NCI-H1436 (cell line): ENCODE data around the gene CADM2.

Source experiments
- DNase-seq: peaks from one replicate; lab custom pipeline; 2025; lab: John Stamatoyannopoulos, UW

Gene CADM2

DNA sequence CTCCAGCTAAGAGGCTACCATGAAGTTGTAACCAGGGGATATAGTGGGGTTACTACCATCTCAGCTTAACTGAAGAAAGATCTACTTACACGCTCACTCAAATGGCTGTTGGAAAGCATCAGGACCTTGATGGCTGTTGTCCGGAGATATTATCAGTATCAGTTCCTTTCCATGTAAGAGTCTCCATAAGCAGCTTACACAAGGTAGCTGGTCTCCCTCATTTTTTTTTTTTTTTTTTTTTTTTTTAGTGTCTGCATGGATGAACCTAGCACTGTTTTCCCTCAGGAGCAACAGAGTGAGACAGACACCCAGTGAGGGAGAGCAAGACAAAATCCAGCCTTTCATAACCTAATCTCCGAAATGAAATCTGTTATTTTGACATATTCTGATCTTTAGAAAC is 230.9 kb downstream of the CADM2 start:
- DNase-seq = no peak

DNA sequence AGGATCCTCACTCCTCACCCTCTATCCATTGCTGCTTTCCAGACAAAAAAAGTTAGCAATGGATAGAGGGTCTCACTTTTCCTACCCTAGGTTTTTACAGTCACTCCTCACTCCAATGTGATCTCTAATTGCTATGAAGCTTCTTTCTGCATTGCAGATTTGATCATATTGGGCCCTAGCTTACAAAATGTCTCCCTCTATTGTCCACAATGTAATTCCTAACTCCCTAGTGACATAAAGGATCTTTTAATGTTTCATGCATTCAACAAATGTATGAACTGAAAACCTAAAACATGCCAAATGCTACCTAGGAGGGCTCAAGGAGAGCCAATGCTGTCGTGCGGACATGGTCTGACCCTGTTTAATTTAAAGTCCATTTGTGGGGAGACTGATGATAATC is 234.8 kb downstream of the CADM2 start:
- no peak for DNase-seq

DNA sequence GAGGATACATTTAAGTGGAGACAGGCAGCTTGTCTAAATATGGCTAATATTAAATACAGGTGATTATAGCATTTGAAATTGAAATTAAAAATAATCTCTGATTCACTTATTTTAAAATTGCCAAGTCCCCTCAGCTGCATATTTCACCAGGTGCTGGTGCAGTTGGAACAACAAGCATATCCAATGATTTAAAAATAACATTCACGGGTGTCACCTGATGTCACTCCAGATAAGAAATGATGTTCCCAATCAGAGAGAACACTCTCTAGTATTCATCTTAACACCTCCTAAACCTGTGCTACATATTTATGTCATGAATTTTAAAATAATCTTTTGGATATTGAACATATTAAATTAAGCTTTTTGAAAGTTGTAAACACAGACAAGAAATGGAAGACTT is 249.9 kb downstream of the CADM2 start:
- no peak for DNase-seq

DNA sequence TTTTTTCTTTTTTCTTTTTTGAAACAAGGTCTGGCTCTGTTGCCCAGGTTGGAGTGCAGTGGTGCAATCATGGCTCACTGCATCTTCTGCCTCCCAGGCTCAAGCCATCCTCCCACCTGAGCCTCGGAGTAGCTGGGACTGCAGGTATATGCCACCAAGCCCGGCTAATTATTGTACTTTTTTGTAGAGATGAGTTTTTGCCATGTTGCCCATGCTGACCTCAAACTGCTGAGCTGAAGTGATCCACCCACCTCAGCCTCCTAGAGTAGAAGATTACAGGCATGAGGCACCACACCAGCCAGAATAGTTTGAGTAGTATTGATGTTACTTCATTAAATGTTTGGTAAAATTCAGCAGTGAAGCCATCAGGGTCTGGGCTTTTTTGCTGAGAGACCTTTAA is 251.8 kb downstream of the CADM2 start:
- no peak for DNase-seq

DNA sequence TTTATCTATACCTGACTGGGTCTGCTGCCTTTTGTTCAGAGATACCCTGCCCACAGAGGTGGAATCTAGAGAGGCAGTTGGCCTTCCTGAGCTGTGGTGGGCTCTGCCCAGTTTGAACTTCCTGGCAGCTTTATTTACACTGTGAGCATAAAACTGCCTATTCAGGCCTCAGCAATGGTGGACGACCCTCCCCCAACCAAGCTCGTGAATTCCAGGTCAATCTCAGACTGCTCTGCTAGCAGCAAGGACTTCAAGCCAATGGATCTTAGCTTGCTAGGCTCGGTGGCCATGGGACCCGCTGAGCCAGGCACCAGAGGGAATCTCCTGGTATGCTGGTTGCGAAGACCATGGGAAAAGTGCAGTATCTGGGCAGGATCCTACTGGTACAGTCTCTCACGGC is 270.2 kb downstream of the CADM2 start:
- DNase-seq = no peak

DNA sequence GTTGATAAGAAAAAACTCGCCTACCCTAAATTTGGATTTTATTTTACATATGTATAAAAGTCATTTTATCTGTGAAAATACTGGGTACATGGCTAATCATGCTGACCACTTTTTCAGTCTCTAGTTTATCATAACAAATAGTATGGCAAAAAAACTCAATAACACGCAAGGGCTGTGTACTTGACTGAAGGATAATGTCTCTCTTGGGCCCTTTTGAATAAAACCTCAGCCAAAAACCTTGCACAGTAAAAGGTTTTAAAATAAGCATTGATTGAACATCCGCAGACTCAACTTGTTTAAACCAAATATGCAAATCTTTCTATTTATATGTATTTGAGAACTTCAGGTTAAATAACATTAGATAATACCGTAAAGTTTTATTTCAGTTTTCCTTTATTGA is 285.3 kb downstream of the CADM2 start:
- no peak for DNase-seq

DNA sequence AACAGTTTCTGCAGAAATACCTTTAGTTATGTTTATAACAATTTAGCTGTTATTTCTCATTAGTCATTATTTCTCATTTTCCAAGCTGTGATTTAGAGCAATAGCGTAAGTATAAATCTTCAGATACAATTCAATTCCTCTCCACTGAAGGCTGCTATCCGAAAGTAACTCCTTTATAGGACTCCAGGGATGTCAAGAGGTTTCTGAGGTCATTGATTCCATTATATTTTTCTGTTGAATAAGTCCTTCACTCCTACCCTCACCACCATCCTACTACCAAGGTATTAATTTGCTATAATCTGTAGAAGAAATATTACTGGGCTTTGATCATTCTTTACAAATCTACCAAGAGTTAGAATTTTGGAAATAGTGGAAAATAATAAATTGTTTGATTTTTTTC is 285.7 kb downstream of the CADM2 start:
- no peak for DNase-seq

DNA sequence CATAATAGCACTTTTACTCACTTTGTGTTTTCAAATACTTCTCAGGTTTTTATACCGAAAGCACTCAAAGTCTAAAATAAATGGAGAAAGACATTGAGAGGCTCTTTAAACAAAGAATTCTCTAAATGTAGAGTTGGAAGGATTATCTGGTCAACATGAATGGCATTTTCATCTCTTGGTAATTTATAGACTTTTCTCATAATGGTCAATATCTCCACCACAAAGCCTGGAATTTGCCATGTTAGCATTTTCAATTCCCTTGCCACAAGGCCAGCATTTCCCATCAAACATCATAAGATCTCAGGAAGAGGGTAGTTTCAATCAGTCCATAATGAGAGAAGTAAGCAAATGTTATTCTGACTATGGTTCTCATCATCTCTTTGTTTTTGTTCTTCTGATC is 293.0 kb downstream of the CADM2 start:
- no peak for DNase-seq

DNA sequence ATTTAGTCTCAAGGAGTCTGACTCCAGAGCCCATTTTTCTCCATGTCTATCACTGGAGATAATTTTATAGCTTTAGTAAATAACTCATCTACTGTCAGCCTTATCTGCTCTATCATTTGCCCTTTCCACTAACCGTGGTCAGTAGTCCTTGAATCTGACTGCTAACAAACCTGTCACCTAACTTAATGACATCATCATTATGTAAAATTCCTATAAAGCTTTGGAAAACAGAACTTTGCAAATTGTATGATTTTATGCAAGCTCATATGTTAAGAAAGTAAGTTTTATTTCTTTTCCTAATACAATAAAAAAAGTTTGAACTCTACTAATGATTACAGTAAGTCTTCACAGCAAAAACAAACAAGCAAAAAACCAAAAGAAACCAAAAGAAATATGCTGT is 293.9 kb downstream of the CADM2 start:
- no peak for DNase-seq

DNA sequence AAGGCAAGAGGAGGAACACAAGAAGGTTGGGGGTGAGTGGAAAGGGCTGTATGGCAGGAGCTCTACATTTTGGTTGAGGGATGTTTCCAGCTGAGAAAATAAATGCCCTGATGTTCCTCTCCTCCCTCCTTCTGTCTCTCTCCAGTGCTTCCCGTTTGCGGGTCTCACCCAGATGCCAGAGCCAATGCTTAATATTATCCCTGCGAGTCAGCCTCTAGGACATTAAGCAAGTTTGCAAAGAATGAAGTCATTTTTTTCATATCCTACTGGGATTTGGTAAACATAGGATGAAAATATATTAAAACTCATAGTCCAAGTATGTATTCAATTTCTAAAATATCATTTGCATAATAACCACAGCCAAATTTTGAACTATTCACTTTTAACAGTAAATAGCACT is 295.9 kb downstream of the CADM2 start:
- DNase-seq = no peak

DNA sequence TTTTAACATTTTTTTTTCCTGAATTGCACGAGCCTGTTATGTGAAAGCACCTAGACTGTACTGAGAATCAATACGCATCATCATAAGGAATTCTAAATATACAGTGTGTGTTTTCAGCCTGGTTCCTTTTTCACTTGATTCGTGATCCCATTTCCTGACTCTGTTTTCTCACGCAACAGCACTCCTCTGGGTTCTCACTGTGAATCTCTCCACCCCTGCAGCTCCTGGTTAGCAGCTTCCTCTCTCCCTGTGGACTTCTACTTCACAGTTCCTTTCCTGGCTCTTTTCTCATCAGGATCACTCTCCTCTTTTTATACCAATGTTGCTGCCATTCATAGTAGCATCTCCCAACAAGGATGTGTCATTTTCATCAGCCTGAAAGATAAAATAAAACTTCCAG is 297.2 kb downstream of the CADM2 start:
- DNase-seq = no peak

DNA sequence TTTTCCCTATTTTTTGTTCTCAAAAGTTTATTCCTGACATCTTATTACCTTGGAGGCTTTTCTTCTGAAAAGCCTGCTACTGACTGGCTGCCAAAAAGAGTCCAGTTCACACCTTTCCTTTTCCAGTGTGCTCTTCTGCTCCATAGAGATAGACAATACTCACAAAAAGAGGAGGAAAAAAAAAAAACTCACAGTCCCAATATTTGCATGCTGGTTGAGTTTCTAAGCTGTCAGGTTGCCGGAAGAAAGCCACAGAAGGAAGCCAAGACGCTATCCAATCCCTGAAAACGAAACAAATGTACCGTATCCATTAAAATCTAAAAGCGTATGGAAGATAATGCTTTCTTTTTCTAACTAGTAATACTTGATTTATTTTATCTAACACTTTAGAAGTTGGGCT is 299.5 kb downstream of the CADM2 start:
- no peak for DNase-seq

DNA sequence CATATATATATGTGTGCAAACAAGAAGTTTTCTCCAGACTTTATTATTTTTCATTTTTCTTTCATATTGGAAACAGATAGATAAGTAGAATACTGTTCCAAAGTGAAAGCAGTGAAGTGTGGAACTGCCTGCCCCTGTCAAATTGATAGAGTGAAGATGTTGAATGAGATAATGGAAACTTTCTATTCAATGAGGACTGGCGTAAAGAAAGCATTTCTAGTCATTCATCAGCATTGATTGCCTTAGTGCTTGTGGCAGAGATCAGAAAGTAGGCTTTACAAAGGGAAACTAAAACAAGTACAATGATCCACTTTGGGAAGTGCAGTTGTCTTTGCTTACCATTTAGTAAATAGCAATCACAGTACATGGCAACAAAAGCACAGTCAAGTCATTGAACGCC is 300.0 kb downstream of the CADM2 start:
- no peak for DNase-seq

DNA sequence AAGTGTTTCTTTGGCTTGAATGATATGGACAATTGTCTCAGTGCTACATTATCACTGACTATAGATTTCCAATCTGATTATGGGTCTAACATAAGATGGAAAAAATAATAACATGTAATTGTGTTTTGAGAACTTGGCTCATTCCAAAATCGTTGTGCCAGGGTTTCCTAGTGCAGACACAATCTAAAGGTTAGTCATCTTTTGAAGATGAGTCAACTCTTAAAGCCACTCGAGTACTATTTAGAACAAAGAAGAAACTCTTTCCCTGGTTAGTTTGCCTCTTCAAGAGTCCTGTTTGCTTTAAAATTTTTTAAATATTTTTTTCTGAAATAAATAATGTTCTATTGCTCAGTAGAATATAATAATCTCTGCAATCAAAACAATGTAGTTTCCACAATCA is 301.0 kb downstream of the CADM2 start:
- DNase-seq = no peak

DNA sequence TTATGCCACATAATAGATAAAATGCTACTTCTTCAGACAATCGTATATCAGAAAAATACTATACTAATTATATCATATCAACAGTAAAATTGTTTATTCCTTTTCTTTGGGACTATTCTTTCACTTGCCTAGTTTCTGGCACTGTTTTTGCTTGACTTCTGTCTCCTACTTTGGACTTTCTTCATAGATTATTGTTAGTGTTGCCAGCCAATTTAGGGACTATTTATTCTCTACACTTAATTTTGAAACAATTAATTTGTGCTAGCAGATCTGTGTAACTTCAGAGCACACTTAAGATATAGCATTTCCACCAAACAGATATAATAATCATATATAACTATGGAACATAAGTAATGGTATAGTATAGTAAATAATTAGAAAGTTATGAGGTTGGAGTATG is 305.6 kb downstream of the CADM2 start:
- no peak for DNase-seq

DNA sequence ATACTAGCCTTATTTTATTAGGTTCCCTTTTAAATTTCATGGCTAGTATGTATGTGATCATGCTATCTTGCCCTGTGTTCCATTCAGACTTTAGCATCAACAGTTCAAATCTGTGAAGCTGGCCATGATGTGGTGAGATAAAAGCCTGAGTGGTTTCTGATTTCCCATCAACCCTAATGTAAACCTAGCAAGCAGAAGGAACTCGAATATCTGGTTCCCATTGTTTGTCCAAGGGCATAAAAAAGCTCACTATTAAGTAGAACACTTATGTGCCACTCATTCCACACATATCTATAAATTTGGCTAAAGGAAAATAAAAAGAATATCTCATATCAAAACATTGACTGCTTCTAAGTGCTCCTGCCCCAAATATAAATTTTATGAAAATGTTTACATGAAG is 311.7 kb downstream of the CADM2 start:
- no peak for DNase-seq

DNA sequence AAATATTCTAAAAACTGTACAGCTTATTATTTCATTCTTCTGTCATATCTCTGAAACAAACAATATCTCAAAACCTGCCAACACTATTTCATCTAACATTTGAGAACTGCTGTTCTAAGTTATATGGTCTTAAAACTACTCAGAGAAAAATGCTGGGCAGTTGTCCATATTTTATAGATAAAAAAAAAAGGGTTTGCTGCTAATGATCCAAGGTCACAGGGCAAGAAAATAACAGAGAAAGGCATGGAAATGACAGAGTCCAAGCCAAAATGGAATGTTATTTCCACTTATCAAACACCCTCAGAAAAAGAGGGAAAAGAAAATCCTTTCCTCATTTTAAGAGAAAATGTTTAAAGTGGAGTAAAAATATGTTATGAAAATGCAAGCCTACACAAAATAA is 313.1 kb downstream of the CADM2 start:
- no peak for DNase-seq

DNA sequence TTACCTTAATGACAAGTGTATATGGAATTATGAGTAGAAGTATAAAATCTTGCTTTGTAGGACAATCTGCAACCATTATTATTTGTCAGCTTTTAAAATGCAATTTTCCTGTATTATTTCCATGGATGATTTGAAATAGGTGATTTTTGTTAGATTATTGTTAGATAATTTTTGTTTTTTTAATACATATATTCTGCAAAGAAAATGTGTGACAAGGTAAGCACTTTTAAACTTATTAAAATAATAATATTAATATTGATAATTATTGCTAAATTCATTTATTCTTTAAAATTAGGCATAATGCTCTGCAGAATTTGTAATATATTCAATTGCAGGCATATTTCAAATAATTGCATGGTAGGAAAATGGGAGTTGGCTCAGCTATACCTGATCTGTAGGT is 329.5 kb downstream of the CADM2 start:
- DNase-seq = no peak

DNA sequence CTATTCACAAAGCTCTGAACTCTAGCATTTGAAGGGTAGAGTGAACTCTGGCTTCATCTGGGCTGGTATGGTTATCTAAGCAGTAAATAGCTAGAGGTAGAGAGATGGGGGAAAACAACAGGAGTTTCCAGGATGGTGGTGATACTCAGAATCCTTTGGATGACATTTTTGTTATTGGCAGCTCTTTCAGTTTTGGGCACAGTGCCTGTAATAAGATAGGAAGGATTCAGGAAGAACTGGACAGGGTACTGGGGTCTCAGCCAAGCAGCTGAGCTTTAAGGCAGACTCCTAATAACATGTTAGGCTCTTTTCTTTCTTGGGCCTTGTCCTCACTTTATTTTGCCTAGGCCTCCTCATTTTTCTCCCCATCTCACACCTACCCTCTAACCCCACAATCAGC is 338.5 kb downstream of the CADM2 start:
- no peak for DNase-seq

DNA sequence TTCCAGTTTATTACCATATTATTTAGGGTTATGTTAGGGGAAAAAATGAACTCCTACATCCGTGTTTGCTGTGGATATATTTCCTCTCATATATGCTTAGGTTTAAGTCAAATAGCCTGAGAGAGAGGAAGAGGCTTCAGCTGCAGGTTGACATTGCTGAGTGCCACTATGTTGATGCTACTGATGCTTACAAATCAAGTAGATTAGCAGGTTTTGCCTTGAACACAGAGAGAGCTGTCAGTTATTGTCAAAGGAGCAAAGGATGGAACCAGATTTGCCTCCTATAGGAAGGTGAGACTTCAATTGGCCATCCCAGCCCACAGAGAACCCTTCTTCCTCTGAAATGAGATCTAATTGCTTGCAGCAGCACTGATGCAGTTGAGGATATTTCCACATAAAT is 339.2 kb downstream of the CADM2 start:
- no peak for DNase-seq

DNA sequence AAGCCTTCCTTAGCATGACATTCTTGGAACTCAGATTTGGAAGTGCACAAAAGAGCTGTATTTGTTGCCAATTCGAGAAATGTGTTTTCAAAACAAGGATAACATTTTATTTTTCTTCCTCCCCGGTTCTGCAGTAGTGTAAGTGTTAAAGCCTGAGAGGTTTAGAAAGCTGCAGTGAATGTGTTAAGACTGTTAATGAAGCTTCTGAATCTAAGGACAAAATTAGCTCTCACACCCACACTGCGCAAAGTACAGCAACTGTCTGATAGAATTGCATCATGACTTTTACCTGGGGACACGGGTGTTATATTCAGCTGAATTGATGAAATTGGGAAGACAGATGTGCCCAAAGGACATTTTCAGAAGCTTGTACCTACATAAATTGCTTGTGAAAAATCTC is 344.4 kb downstream of the CADM2 start:
- DNase-seq = no peak

DNA sequence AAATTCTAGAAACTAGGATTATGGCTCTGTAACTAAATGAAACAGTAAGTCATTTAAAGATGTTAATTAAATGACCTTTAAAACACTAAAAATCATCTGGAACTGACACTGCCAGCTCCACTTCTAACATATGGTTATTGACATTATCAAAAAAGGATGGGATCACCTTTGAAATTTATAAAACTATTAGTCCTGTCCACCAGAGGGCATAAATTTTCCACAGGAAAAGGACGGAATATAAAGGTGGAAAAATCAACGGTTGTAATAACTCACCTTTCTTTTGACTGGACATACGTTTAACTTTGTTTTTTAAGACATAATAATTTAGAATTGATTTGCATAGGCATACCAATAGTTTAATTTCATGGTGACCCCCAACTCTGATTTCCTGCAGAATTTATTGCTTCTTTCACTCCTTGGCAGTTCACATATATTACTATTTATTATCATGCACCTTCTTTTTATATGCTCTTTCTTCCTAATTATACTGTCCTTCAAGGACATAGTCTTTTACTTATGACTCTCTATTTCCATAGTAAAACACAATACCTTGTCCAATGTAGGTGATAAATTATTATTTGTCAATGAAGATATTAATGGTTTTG is 345.7 kb downstream of the CADM2 start:
- DNase-seq = no peak

DNA sequence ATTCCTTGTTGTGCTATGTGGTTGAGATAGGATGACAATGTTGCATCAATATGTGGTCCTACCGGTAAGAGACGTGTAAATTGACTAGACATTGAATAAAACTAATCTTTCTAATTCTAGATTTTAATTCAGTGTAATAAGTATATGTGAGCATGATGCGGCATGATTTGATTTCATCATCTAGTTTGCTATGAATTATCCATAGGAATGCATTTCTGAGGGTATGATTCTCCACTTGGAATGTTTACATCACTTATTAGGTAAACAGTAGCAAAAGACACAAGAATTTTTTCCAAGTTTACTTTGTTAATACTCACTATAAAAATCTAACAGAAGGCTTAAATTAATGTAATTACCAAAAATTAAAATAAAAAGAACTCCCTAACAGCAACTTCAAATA is 353.5 kb downstream of the CADM2 start:
- no peak for DNase-seq

DNA sequence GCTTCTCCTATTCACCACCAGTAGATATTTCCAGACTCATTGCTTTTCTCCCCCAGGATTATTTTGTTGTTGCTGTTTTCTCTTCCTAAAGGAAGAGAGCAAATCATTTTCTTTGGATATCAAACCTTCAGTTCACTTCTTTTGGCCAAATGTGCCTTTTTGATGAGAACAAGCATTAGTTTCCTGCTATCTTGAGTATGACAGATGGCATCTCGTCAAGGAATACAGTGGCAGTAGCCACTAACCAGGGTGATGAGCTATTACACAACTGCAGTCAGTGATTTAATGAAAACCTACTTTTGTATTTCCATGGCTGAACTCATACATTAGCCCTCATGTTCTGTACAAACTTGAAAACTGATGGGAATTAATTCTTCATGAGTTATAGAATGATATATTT is 354.6 kb downstream of the CADM2 start:
- DNase-seq = no peak

DNA sequence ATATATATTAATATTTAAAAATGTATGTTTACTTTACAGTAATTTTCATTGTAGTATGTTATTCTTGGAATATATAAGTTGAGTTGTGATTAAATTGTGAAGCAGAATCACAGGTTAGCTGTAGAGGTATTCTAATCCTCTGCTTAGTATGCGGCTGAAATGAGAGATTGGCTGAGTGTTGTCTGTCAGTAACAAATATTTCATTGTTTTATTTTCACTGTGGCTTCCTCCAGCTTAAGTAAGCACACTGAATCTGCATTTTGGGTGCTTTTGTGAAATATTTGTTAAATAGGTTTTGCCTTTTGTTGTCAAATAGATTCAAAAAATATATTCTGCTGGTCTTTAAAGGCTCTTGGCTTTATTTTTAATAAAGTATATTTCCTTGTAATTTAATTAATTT is 357.5 kb downstream of the CADM2 start:
- DNase-seq = no peak
